ENCODE measurements around the gene TRIM52.

DNA sequence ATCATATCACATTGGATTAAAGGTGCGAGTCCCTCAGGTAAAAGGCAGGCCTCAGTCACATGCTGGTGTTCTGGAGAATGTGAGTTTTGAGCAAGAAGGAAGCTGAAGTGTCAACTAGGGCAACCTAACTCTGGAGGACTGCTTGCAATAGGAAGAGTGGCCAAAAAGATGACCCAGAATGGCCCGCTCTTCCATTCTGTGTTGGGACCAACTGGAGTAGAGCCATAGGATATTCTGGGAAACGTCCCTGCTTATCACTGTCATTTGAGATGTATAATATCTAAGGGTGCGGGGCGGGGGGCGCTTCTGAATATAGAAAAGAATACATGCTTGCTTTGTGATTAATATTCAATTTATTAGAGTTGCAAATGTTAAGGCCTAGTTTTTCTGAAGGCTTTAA is 48.9 kb downstream of the TRIM52 start:
- TF ChIP-seq MAX (IDR thresholded peaks at IDR 0.05) (no peak), NFIC (IDR thresholded peaks at IDR 0.05) (no peak)

All from Ishikawa (cell line).